ENCODE data around the gene NOL9.

NOL9 gene

GRCh38 chr1:6588893-6589520 lies 34.7 kb upstream of the NOL9 start:
- DNase-seq: no peak

DNA sequence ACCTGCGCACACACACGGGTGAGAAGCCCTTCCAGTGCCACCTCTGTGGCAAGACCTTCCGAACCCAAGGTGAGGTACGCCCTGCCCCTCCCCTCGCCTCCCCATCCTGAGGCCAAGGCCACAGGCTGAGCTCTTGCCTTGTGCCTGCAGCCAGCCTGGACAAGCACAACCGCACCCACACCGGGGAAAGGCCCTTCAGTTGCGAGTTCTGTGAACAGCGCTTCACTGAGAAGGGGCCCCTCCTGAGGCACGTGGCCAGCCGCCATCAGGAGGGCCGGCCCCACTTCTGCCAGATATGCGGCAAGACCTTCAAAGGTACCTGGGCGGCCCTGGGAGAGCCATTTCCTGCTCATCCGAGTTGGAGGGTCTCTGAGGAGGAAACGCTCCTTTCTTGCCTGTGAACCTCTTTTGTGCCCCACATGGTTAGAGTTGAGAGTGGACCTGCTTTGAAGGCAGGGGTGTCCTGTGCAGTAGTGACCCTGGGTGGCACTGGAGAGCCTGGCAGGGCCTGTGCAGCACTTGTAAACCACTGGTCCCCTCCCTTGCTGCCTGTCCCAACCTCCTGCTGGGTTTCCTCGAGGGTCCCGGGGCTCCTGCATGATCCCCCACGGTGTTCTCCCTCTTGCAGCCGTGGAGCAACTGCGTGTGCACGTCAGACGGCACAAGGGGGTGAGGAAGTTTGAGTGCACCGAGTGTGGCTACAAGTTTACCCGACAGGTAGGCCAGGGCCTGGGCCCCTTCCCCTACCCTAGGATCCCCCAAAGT lies 34.0 kb upstream of the NOL9 start:
- no peak for DNase-seq

- DNase-seq: no peak
These were observed 33.1 kb upstream of the NOL9 start for GRCh38 chr1:6587261-6588005.

GRCh38 chr1:6586404-6586816 lies 32.1 kb upstream of the NOL9 start:
- no peak for DNase-seq

DNA sequence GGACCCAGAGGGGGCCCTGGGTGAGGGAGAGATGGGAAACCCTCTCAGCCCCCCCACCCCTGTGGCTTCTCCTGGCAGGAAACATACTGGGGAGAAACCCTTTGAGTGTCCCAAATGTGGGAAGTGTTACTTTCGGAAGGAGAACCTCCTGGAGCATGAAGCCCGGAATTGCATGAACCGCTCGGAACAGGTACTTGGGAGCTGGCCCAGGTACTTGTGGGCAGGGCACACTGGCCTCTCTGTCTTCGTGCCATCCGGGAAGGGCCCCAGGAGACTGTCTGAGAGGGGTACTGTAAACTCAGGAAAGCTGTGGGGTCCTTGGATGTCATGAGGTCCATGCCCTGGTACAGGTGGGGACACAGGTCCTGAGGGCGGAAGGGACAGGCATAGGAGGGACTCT lies 31.5 kb upstream of the NOL9 start:
- DNase-seq: no peak

DNA sequence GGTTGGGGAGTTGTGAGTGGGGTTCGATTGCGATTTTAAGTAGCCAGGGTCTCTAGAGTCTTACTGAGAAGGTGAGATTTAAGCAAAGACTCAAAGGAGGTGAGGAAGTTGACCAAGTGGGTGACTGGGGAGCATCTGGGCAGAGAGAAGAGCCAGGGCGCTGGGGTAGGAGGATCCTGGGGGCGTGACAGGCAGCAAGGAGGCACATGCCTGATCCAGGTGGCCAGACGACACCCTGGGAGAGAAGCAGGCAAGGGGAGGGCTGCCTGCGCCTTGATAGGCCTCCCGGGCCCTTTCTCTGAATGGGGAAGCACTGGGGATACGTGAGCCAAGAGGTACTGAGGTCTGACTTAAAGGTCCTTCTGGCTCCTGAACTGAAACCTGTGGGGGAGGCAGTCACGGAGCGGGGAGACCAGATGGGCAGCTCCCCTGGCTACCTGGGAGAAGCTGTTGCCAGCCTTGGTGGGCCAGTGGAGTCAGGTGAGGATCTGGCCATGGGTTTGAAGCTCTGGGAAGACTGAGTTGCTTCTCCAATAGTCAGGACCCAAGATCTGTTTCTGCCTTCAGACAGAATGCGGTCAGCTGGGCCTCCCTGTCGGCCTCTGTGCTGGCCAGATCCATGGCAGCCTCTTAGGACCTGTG lies 30.9 kb upstream of the NOL9 start:
- DNase-seq: no peak

DNA sequence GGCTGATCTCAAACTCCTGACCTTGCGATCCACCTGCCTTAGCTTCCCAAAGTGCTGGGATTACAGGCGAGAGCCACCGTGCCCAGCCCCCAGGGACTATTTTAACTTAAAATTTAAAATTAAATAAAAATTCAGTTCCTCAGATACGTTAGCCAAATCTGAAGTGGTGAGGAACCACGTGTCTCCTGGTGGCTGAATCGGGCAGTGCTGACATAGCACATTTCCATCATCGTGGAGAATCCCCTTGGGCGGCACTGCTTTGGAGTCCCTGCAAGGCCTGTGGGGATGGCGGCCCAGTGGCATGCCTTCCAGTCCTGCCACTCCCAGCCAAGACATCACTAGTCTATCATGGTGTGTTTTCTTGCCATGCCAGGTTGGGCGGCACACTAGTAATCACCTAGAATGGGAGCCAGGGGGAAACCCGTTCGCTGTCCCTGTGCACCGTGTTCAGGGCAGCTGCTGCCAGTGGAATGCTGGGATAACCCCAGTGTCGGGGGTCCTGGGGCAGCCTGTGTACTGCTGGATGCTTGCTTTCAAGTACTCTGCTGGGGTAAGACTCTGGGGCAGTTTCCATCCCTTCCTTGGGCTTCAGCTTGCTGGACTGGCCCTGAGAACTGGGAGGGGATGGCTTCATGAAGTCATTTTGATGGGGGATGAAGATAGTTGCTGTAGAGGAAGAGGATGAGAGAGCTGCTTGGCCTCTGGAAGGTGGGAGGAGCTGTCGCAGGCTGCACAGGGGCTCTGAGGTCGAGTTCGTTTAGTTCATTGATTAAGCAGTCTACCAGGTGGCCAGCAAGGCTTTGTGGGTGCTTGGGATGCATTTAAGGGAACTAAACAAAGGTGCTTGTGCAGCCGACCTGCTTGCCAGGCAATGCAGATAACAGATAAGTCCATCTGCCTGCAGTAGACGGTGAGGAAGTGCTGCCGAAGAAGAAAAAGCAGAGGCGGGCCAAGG lies 30.1 kb upstream of the NOL9 start:
- DNase-seq: no peak

GRCh38 chr1:6582370-6582769 lies 28.1 kb upstream of the NOL9 start:
- DNase-seq: no peak

DNA sequence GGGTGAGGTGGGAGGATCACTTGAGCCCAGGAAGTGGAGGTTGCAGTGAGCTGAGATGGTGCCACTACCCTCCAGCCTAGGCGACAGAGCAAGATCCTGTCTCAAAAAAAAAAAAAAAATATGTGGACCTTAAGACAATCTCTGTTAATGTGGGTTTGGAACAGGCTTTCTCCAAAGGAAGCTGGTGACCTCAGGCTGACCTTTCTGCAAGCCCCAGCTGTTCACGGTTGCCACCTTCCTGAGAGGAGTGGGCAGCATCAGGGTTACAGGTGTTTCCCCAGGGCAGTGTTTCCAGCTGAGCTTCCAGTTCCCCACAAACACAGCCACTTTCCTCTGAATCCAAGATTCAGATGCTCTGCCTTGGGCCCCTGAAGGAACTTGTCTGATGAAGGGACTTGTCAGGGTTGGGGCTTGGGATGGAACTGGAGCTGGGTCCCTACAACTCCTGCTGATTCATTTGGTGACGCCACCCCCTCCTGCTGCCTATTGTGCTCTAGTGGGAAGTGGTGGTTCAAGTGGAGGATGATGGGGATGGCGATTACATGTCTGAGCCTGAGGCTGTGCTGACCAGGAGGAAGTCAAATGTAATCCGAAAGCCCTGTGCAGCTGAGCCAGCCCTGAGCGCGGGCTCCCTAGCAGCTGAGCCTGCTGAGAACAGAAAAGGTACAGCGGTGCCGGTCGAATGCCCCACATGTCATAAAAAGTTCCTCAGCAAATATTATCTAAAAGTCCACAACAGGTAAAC lies 27.4 kb upstream of the NOL9 start:
- DNase-seq: no peak

GRCh38 chr1:6580593-6581409 lies 26.5 kb upstream of the NOL9 start:
- no peak for DNase-seq

DNA sequence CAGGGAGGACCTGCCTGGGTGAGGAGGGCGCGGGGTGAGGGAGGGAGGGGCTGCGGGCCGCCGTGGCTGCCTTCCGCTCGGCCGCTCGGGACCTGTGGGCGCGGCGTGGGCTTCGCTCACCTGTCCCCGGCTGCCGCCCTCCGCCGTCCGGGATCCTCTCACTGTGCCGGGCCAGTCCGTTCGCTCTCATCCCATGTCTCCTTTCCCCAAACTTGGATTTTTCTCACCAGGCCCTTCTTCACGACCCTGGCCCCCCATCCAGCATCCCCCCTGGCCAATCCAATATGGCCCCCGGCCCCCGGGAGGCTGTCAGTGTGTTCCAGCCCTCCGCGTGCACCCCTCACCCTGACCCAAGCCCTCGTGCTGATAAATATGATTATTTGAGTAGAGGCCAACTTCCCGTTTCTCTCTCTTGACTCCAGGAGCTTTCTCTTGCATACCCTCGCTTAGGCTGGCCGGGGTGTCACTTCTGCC lies 25.8 kb upstream of the NOL9 start:
- no peak for DNase-seq

GRCh38 chr1:6579374-6580118 lies 25.2 kb upstream of the NOL9 start, which contains the start of gene ZBTB48:
Gene ZBTB48 (plus strand): TSS chr1:6579994. CDS start chr1:6580610, 616 bp downstream.
- DNase-seq: peak; percentile 99

- no peak for DNase-seq
These were observed 24.5 kb upstream of the NOL9 start for GRCh38 chr1:6578624-6579373.

DNA sequence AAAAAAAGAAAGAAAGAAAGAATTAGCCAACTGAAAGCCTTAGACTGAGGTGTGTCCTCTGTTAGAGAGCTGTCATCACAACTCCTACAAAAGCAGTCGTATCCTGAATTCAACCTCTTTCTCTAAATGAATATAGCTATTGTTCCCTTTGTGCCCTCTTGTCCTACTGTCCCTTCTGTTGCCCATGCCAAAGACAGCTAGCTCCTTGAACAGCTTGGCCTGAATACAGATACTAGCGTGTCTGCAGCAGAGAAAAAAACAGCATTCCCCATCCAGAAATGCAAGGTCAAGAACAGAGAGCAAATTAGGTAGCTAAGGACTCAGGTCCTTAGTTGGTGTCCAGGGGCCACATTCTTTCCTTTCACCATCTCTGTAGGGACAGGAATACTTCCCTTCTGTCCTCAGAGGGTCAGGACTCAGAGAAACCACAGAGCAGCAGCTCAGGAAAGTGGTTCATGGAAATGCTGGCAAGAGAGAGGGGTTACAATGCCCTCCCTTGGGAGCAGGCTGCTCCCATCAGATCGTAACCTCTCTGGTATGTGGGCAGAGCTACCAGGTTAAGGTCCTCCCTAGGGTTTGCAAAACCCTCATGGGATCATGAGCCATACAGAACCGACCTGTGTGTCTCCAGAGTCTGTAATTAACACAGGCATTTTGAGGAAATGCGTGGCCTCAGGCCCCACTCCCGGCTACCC lies 23.7 kb upstream of the NOL9 start:
- DNase-seq: no peak

DNA sequence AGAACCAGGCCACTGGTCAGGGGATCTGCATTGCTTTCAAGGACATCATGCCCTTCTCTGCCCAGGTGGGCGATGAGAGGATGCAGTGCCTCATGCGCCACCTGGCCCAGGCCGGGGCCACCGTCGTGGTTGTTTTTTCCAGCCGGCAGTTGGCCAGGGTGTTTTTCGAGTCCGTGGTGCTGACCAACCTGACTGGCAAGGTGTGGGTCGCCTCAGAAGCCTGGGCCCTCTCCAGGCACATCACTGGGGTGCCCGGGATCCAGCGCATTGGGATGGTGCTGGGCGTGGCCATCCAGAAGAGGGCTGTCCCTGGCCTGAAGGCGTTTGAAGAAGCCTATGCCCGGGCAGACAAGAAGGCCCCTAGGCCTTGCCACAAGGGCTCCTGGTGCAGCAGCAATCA lies 20.5 kb upstream of the NOL9 start:
- DNase-seq: no peak

- DNase-seq: no peak
These were observed 19.8 kb upstream of the NOL9 start for GRCh38 chr1:6574025-6574620.

DNA sequence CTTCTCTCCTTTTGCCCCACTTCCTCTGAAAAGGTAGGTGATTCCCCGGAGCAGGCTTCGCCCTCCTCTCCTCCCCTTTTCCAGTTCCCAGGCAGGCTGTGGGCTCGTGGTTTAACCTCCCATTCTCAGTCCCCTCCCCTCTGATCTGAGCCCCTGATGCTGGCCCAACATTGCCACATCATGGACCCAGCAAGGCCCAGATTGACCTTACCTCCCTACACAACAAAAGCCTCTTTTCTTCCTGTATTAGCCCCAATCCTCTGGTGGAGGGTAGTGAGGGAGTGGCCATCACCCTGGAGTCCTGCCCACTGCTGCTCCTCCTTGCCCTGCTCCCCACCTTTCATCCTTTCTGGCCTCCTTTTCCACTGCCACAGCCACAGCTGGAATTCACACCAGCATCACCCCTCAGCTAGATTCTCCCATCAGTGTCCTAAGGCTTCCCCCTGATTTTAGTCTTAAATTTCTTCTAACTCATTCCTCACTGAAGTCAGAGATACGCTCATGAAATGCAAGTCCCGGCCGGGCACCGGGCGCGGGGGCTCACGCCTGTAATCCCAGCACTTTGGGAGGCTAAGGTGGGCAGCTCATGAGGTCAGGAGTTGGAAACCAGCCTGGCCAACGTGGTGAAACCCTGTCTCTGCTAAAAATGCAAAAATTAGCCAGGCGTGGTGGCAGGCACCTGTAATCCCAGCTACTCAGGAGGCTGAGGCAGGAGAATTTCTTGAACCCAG lies 18.5 kb upstream of the NOL9 start:
- no peak for DNase-seq

Measured in activated CD4-positive, alpha-beta T cell treated with anti-CD3 and anti-CD28 coated beads, Interleukin-2, amount 50 U/mL, for 16 hours (primary cell).